H9 (cell line): ENCODE measurements around the gene MAGI1. TPM values are rescaled to one million over a fixed set of nuclear protein-coding genes. Genes with fewer than 3 reads are reported as not detected.

Source experiments
- DNase-seq: peaks from one replicate; pipeline ENCODE4 v3.0.0-alpha.2; 2017
- H2AFZ ChIP-seq: one replicate; pipeline ENCODE4 v1.6.1; 2013; ENCODE audit warnings: mild to moderate bottlenecking, low read length, control low read depth, moderate library complexity
- H2AK5ac ChIP-seq: 2 replicates; pipeline ENCODE4 v1.6.1; 2013; ENCODE audit warnings: low read length, control low read depth, mixed read lengths; ENCODE audit not compliant: insufficient read length
- H2BK120ac ChIP-seq: one replicate; pipeline ENCODE4 v1.6.1; 2013; ENCODE audit warnings: low read depth, mild to moderate bottlenecking, low read length, control low read depth, inconsistent platforms; ENCODE audit not compliant: poor library complexity, severe bottlenecking
- H2BK12ac ChIP-seq: 2 replicates; pipeline ENCODE4 v1.6.1; 2013; ENCODE audit warnings: low read length, control low read depth, mixed read lengths, low read depth; ENCODE audit not compliant: insufficient read length
- H2BK15ac ChIP-seq: 2 replicates; pipeline ENCODE4 v1.6.1; 2013; ENCODE audit warnings: low read depth, low read length, control low read depth
- H2BK20ac ChIP-seq: one replicate; pipeline ENCODE4 v1.6.1; 2013; ENCODE audit warnings: low read depth, mild to moderate bottlenecking, low read length, control low read depth, inconsistent platforms; ENCODE audit not compliant: poor library complexity, severe bottlenecking
- H2BK5ac ChIP-seq: 2 replicates; pipeline ENCODE4 v1.6.1; 2013; ENCODE audit warnings: low read length, control low read depth, mixed read lengths; ENCODE audit not compliant: insufficient read length
- H3K14ac ChIP-seq: 2 replicates; pipeline ENCODE4 v1.6.1; 2013; ENCODE audit warnings: low read length, control low read depth; ENCODE audit not compliant: insufficient read depth
- H3K18ac ChIP-seq: 2 replicates; pipeline ENCODE4 v1.6.1; 2013; ENCODE audit warnings: low read depth, mild to moderate bottlenecking, mixed read lengths, low read length, control low read depth; ENCODE audit not compliant: insufficient read length
- H3K23ac ChIP-seq: 2 replicates; pipeline ENCODE4 v1.6.1; 2013; ENCODE audit warnings: low read length, control low read depth, mixed read lengths, low read depth; ENCODE audit not compliant: insufficient read length
- H3K23me2 ChIP-seq: 2 replicates; pipeline ENCODE4 v1.6.1; 2013; ENCODE audit warnings: low read depth, mild to moderate bottlenecking, mixed read lengths, low read length, control low read depth; ENCODE audit not compliant: insufficient read length, poor library complexity, severe bottlenecking
- H3K27ac ChIP-seq: 2 replicates; pipeline ENCODE4 v1.5.1; 2013; ENCODE audit warnings: low read length, control low read depth, mixed read lengths, low read depth; ENCODE audit not compliant: insufficient read length
- H3K27me3 ChIP-seq: 2 replicates; pipeline ENCODE4 v1.6.1; 2013; ENCODE audit warnings: low read length, control low read depth, inconsistent platforms; ENCODE audit not compliant: insufficient read depth
- H3K4ac ChIP-seq: 2 replicates; pipeline ENCODE4 v1.6.1; 2013; ENCODE audit warnings: low read depth, mild to moderate bottlenecking, control low read depth, inconsistent platforms, low read length, moderate library complexity
- H3K4me1 ChIP-seq: 2 replicates; pipeline ENCODE4 v1.6.1; 2013; ENCODE audit warnings: low read length, control low read depth, inconsistent platforms; ENCODE audit not compliant: insufficient read depth
- H3K4me2 ChIP-seq: 2 replicates; pipeline ENCODE4 v1.6.1; 2013; ENCODE audit warnings: low read length, control low read depth, mixed read lengths; ENCODE audit not compliant: insufficient read length, insufficient read depth
- H3K56ac ChIP-seq: 2 replicates; pipeline ENCODE4 v1.6.1; 2013; ENCODE audit warnings: low read depth, mild to moderate bottlenecking, mixed read lengths, low read length, control low read depth; ENCODE audit not compliant: insufficient read length
- H3K79me1 ChIP-seq: 2 replicates; pipeline ENCODE4 v1.6.1; 2013; ENCODE audit warnings: low read depth, mild to moderate bottlenecking, moderate library complexity, low read length, control low read depth, inconsistent platforms; ENCODE audit not compliant: insufficient read depth, poor library complexity, severe bottlenecking
- H3K79me2 ChIP-seq: 2 replicates; pipeline ENCODE4 v1.6.1; 2013; ENCODE audit warnings: low read length, control low read depth, inconsistent platforms; ENCODE audit not compliant: insufficient read depth
- H3K9ac ChIP-seq: 2 replicates; pipeline ENCODE4 v1.6.1; 2013; ENCODE audit warnings: low read length, control low read depth, mixed read lengths; ENCODE audit not compliant: insufficient read length; ENCODE audit errors: extremely low read depth
- H3K9me3 ChIP-seq: one replicate; pipeline ENCODE4 v1.6.1; 2013; ENCODE audit warnings: low read depth, low read length, inconsistent platforms; ENCODE audit not compliant: control insufficient read depth
- H3T11ph ChIP-seq: one replicate; pipeline ENCODE4 v1.6.1; 2013; ENCODE audit warnings: mild to moderate bottlenecking, low read length, control low read depth, inconsistent platforms
- H4K20me1 ChIP-seq: one replicate; pipeline ENCODE4 v1.6.1; 2013; ENCODE audit not compliant: control insufficient read depth, insufficient read length, insufficient read depth
- H4K5ac ChIP-seq: 2 replicates; pipeline ENCODE4 v1.6.1; 2013; ENCODE audit warnings: low read depth, mild to moderate bottlenecking, mixed read lengths, low read length, control low read depth; ENCODE audit not compliant: insufficient read length
- H4K8ac ChIP-seq: replicated peaks from 2 replicates; pipeline ENCODE4 v1.6.1; 2013; ENCODE audit warnings: low read length, control low read depth, mixed read lengths, low read depth; ENCODE audit not compliant: insufficient read length
- H4K91ac ChIP-seq: 2 replicates; pipeline ENCODE4 v1.6.1; 2013; ENCODE audit warnings: low read depth, mild to moderate bottlenecking, moderate library complexity, mixed read lengths, low read length, control low read depth; ENCODE audit not compliant: insufficient read length
- H3K27ac Mint-ChIP-seq, 3 experiments: 2 replicates in 2 of 3; 3 replicates in 1 of 3; pipeline ENCODE4 v1.8.0; 2020 to 2021; ENCODE audit warnings: mixed read lengths in 3 of 3, mild to moderate bottlenecking in 1 of 3, moderate library complexity in 1 of 3
- H3K27me3 Mint-ChIP-seq: 2 replicates; pipeline ENCODE4 v1.8.0; 2021; ENCODE audit warnings: low read depth, mild to moderate bottlenecking, moderate library complexity, mixed read lengths
- H3K36me3 Mint-ChIP-seq, 3 experiments: 2 replicates in 2 of 3; 3 replicates in 1 of 3; pipeline ENCODE4 v1.8.0; 2020 to 2021; ENCODE audit warnings: low read depth in 3 of 3, mixed read lengths in 3 of 3; ENCODE audit not compliant: insufficient read depth in 1 of 3
- H3K4me1 Mint-ChIP-seq, 2 experiments: 2 replicates each; pipeline ENCODE4 v1.8.0; 2020; ENCODE audit warnings: mixed read lengths in 2 of 2
- H3K4me3 Mint-ChIP-seq, 2 experiments: 2 replicates in 1 of 2; 3 replicates in 1 of 2; pipeline ENCODE4 v1.8.0; 2020 to 2021; ENCODE audit warnings: mild to moderate bottlenecking in 2 of 2, mixed read lengths in 2 of 2, moderate library complexity in 1 of 2
- H3K9me3 Mint-ChIP-seq, 2 experiments: 2 replicates in 1 of 2; 3 replicates in 1 of 2; pipeline ENCODE4 v1.8.0; 2020; ENCODE audit warnings: mild to moderate bottlenecking in 2 of 2, mixed read lengths in 2 of 2, moderate library complexity in 1 of 2
- CTCF ChIP-seq: fragments of 200-600 bp; sonication (generic); conservative IDR thresholded peaks from 3 replicates; pipeline ENCODE4 v1.8.0; 2021; ENCODE audit warnings: antibody characterized with exemption, mild to moderate bottlenecking
- WGBS: extraction: QIAGEN DNeasy Blood & Tissue Kit; methylation state at CpG from one replicate; pipeline ENCODE4 v1.1.7; 2013; ENCODE audit warnings: missing lambda C conversion rate, low lambda C conversion rate, mixed read lengths; ENCODE audit not compliant: insufficient read length; ENCODE audit errors: extremely low coverage; 5-methylcytosine and 5-hydroxymethylcytosine counted together
- total RNA-seq: library from RNA; stranded (reverse); gene quantifications from 2 replicates; pipeline ENCODE4 v1.2.1, GENCODE V29; 2021

MAGI1 gene
- total RNA-seq, 1 experiment from 2014 or later: 65.7 TPM

GRCh38 chr3:65689436-65689835 is 349.3 kb downstream of the MAGI1 start:
- Mint-ChIP-seq H3K36me3 (no peaks in the 10 kb centered on the region), H3K9me3 (no peaks in the 10 kb centered on the region), H3K4me1 (peaks cover 7 to 9% of the 10 kb centered on the region in 2 experiments; a peak in 3 of 4 replicates), H3K4me3 (no peak overlapping the region), H3K27ac (peak overlapping the region in 2 of 3 experiments; percentile 6 to 21; a peak in 2 of 7 replicates), H3K27me3 (no peaks in the 10 kb centered on the region)
- no peak overlapping the region for H2AFZ ChIP-seq
- H3K9ac ChIP-seq: no peak overlapping the region
- no peak overlapping the region for H2BK20ac ChIP-seq
- TF ChIP-seq CTCF: peak; percentile 45
- H3K79me2 ChIP-seq: no peaks in the 10 kb centered on the region; the same call in 1 of the 2 replicates
- no peak overlapping the region for H2BK120ac ChIP-seq
- H3K56ac ChIP-seq: no peak overlapping the region
- no peaks in the 10 kb centered on the region for H3K79me1 ChIP-seq
- no peaks in the 10 kb centered on the region for H3K4me1 ChIP-seq
- no CpG with 5 or more reads among the region's 3 CpGs for WGBS
- H2BK15ac ChIP-seq: no peak overlapping the region
- no peak overlapping the region for H4K5ac ChIP-seq
- DNase-seq: no peak
- H2BK12ac ChIP-seq: no peak overlapping the region
- no peak overlapping the region for H3K14ac ChIP-seq
- H3K27me3 ChIP-seq: no peaks in the 10 kb centered on the region
- H4K20me1 ChIP-seq: no peaks in the 10 kb centered on the region
- no peaks in the 10 kb centered on the region for H3K9me3 ChIP-seq
- H3K23me2 ChIP-seq: no peaks in the 10 kb centered on the region
- H4K8ac ChIP-seq: no peak overlapping the region
- H3K4ac ChIP-seq: no peak overlapping the region
- no peak overlapping the region for H3K18ac ChIP-seq
- H3K27ac ChIP-seq: no peak overlapping the region
- H4K91ac ChIP-seq: no peak overlapping the region
- no peak overlapping the region for H3K4me2 ChIP-seq
- no peak overlapping the region for H2AK5ac ChIP-seq
- H3T11ph ChIP-seq: no peak overlapping the region
- H2BK5ac ChIP-seq: no peak overlapping the region
- no peak overlapping the region for H3K23ac ChIP-seq
